H1 (cell line): ENCODE data around the gene NTMT1. TPM values are rescaled to one million over a fixed set of nuclear protein-coding genes. Genes with fewer than 3 reads are reported as not detected.

ENCODE experiments used
- CHD7 ChIP-seq: fragments of 300-600 bp; sonication (generic); IDR thresholded peaks from 2 replicates; pipeline ENCODE4 v1.7.1; 2012; ENCODE audit warnings: low read length, moderate library complexity, mild to moderate bottlenecking, inconsistent platforms; ENCODE audit not compliant: insufficient replicate concordance
- CREB1 ChIP-seq: IDR thresholded peaks from 2 replicates; pipeline ENCODE4 v1.6.1; 2012; ENCODE audit warnings: inconsistent platforms
- CTBP2 ChIP-seq: IDR thresholded peaks from 2 replicates; pipeline ENCODE4 v1.7.0; 2011; ENCODE audit warnings: borderline replicate concordance, mild to moderate bottlenecking, moderate library complexity, mixed read lengths, low read length; ENCODE audit not compliant: insufficient read depth, insufficient read length
- FOSL1 ChIP-seq: IDR thresholded peaks from 2 replicates; pipeline ENCODE4 v1.6.1; 2011; ENCODE audit warnings: mild to moderate bottlenecking, low read depth, low read length, moderate library complexity; ENCODE audit not compliant: insufficient read depth
- GTF2F1 ChIP-seq: IDR thresholded peaks from 2 replicates; pipeline ENCODE4 v1.6.1; 2012; ENCODE audit warnings: low read depth, low read length, improper control_type of control experiment, borderline replicate concordance
- KDM5A ChIP-seq: fragments of 200-600 bp; IDR thresholded peaks from 2 replicates; pipeline ENCODE4 v1.7.1; 2012; ENCODE audit warnings: mild to moderate bottlenecking, low read length, inconsistent platforms, mixed read lengths
- MAX ChIP-seq: IDR thresholded peaks from 2 replicates; pipeline ENCODE4 v1.6.1; 2012; ENCODE audit warnings: inconsistent platforms
- NANOG ChIP-seq: IDR thresholded peaks from 2 replicates; pipeline ENCODE4 v1.6.1; 2011; ENCODE audit warnings: low read length, low read depth, mild to moderate bottlenecking, inconsistent platforms; ENCODE audit not compliant: insufficient read depth, poor library complexity, severe bottlenecking
- RBBP5 ChIP-seq: IDR thresholded peaks from 2 replicates; pipeline ENCODE4 v1.7.1; 2012; ENCODE audit warnings: low read depth, mild to moderate bottlenecking, inconsistent platforms, low read length, moderate library complexity, borderline replicate concordance
- RXRA ChIP-seq: IDR thresholded peaks from 2 replicates; pipeline ENCODE4 v1.6.1; 2011; ENCODE audit warnings: low read depth, mild to moderate bottlenecking, low read length, moderate library complexity; ENCODE audit not compliant: insufficient read depth
- polyA plus RNA-seq, 7 experiments: library from polyadenylated mRNA; depleted of rRNA in 3 of 7; stranded (reverse) in 5 of 7; unstranded in 2 of 7; fragments of >200 nt in 5 of 7; fragments of 200-250 nt in 2 of 7; gene quantifications; 1 replicate in 5 of 7; 2 replicates in 1 of 7; 4 replicates in 1 of 7; pipeline versions ENCODE4 v1.2.1 to v1.2.3, GENCODE V29; 2011 to 2013; ENCODE audit warnings: missing spikeins in 2 of 7, mixed read lengths in 2 of 7
- total RNA-seq: library from RNA; stranded (reverse); fragmentation: NEBNext Ultra II Directional; extraction: Animal tissue kit (Norgen Biotek cat#: 25700); gene quantifications from 2 replicates; pipeline ENCODE4 v1.2.1, GENCODE V29; 2021

NTMT1 gene
- total and polyA plus RNA-seq, 2 of the 8 experiments (the other 6 are each of a cell fraction or from before 2014, with no cell fraction given) = 66.8 to 70.2 TPM

GRCh38 chr9:129594632-129595031 is 31.3 kb upstream of the NTMT1 start (continued):
- TF ChIP-seq NANOG (no peak), RBBP5 (no peak), CREB1 (no peak), FOSL1 (no peak), RXRA (no peak), CHD7 (no peak), MAX (no peak), KDM5A (no peak), CTBP2 (no peak), GTF2F1 (no peak)
